HCT116 (cell line): Measurements from ENCODE around the gene ANKRD44. TPM values are rescaled to one million over a fixed set of nuclear protein-coding genes. Genes with fewer than 3 reads are reported as not detected.

Experiments
- ATAC-seq: fragments of 200-7000 bp; cut with Tn5 transposase; 2 replicates; pipeline ENCODE4 v1.9.1; 2020; ENCODE audit warnings: mild to moderate bottlenecking, moderate library complexity
- BruUV-seq: library from RNA; stranded (reverse); fragments of 400-500 nt; replicated peaks from 2 replicates; lab custom pipeline; 2021; lab: Mats Ljungman, UMichigan
- CTCF ChIA-PET: fragments of 300-600 bp; sonication (Branson Sonifier 250); formaldehyde crosslinking; loops from one replicate; lab custom pipeline; 2021; ENCODE audit warnings: antibody characterized with exemption; lab: Charles Lee
- POLR2A ChIA-PET: fragments of 300-600, 350-600 bp; sonication (Branson Sonifier 250); formaldehyde crosslinking; loops from one replicate; lab custom pipeline; 2021; ENCODE audit warnings: antibody characterized with exemption; lab: Charles Lee
- RAD21 ChIA-PET, 2 experiments: fragments of 300-600 bp; sonication (Branson Sonifier 250); formaldehyde crosslinking; loops; one replicate each; lab custom pipeline; 2023; ENCODE audit warnings: low total read pairs in 2 of 2; ENCODE audit not compliant: uncharacterized antibody in 2 of 2, unreplicated experiment in 2 of 2, low non-redundant PET in 1 of 2; lab: Charles Lee
- DNase-seq: peaks from one replicate; pipeline ENCODE4 v3.0.0-alpha.2; 2010; ENCODE audit warnings: low read depth, low spot score
- H2AFZ ChIP-seq: fragments of 200-600 bp; shearing (Covaris generic), sonication (generic); 2 replicates; pipeline ENCODE4 v1.6.1; 2017; ENCODE audit warnings: low read depth, mixed run types, mixed read lengths, antibody characterized with exemption, low read length; ENCODE audit not compliant: poor library complexity, severe bottlenecking
- H3K27ac ChIP-seq: 2 replicates; pipeline ENCODE4 v1.5.1; 2012; ENCODE audit warnings: low read depth, low read length
- H3K27me3 ChIP-seq: fragments of 200-600 bp; sonication (generic); 2 replicates; pipeline ENCODE4 v1.6.1; 2016; ENCODE audit warnings: mixed run types, low read length, mixed read lengths; ENCODE audit not compliant: insufficient read depth
- H3K36me3 ChIP-seq, 2 experiments: fragments of 200-500 bp in 1 of 2; fragments of 200-600 bp in 1 of 2; sonication (Bioruptor generic) in 1 of 2; sonication (generic) in 1 of 2; 2 replicates each; pipeline versions ENCODE4 v1.5.1 to v1.6.1; 2014 to 2016; ENCODE audit warnings: low read length in 2 of 2, inconsistent platforms in 1 of 2, mixed read lengths in 1 of 2, mixed run types in 1 of 2; ENCODE audit not compliant: insufficient read depth in 2 of 2, control insufficient read depth in 1 of 2
- H3K4me1 ChIP-seq, 2 experiments: fragments of 200-600 bp in 1 of 2; sonication (generic) in 1 of 2; 2 replicates each; pipeline versions ENCODE4 v1.5.1 to v1.6.1; 2012 to 2017; ENCODE audit warnings: low read length in 2 of 2, inconsistent platforms in 1 of 2, mild to moderate bottlenecking in 1 of 2, mixed read lengths in 1 of 2, mixed run types in 1 of 2, moderate library complexity in 1 of 2; ENCODE audit not compliant: insufficient read depth in 2 of 2, control insufficient read depth in 1 of 2
- H3K4me2 ChIP-seq: fragments of 200-600 bp; sonication (generic); 2 replicates; pipeline ENCODE4 v1.6.1; 2017; ENCODE audit warnings: mixed run types, low read length, mixed read lengths
- H3K4me3 ChIP-seq, 2 experiments: fragments of 200-600 bp in 1 of 2; sonication (generic) in 1 of 2; replicated peaks in 1 of 2; 2 replicates each; pipeline ENCODE4 v1.5.1; 2011 to 2016; ENCODE audit warnings: low read length in 2 of 2, control low read depth in 1 of 2, low read depth in 1 of 2, mild to moderate bottlenecking in 1 of 2, mixed read lengths in 1 of 2, mixed run types in 1 of 2
- H3K79me2 ChIP-seq: fragments of 200-600 bp; sonication (generic); 2 replicates; pipeline ENCODE4 v1.6.1; 2017; ENCODE audit warnings: mild to moderate bottlenecking, mixed run types, low read length, moderate library complexity, mixed read lengths; ENCODE audit not compliant: insufficient read depth
- H3K9ac ChIP-seq: fragments of 200-600 bp; sonication (generic); 2 replicates; pipeline ENCODE4 v1.6.1; 2016; ENCODE audit warnings: low read length, mixed read lengths
- H3K9me2 ChIP-seq: fragments of 200-600 bp; sonication (generic), shearing (Covaris generic); 2 replicates; pipeline ENCODE4 v1.6.1; 2017; ENCODE audit warnings: mixed run types, mild to moderate bottlenecking, moderate library complexity; ENCODE audit not compliant: insufficient read depth
- H3K9me3 ChIP-seq, 2 experiments: fragments of 200-500 bp in 1 of 2; fragments of 200-600 bp in 1 of 2; sonication (Bioruptor generic) in 1 of 2; sonication (generic) in 1 of 2; 2 replicates each; pipeline ENCODE4 v1.6.1; 2014 to 2017; ENCODE audit warnings: low read length in 2 of 2, mixed read lengths in 2 of 2, inconsistent platforms in 1 of 2, low read depth in 1 of 2, mild to moderate bottlenecking in 1 of 2, mixed run types in 1 of 2, moderate library complexity in 1 of 2; ENCODE audit not compliant: control insufficient read depth in 1 of 2, insufficient read depth in 1 of 2
- H4K20me1 ChIP-seq: fragments of 200-600 bp; sonication (generic), shearing (Covaris generic); 2 replicates; pipeline ENCODE4 v1.6.1; 2017; ENCODE audit warnings: mixed run types, mild to moderate bottlenecking, moderate library complexity; ENCODE audit not compliant: insufficient read depth
- FOSL1 ChIP-seq: IDR thresholded peaks from 2 replicates; pipeline ENCODE4 v1.6.1; 2012; ENCODE audit warnings: low read depth
- MAX ChIP-seq: IDR thresholded peaks from 2 replicates; pipeline ENCODE4 v1.6.1; 2012
- RAD21 ChIP-seq: IDR thresholded peaks from 2 replicates; pipeline ENCODE4 v1.6.1; 2012; ENCODE audit warnings: low read depth, mild to moderate bottlenecking
- REST ChIP-seq: IDR thresholded peaks from 2 replicates; pipeline ENCODE4 v1.6.1; 2012; ENCODE audit warnings: low read depth
- SRF ChIP-seq: IDR thresholded peaks from 2 replicates; pipeline ENCODE4 v1.6.1; 2012; ENCODE audit warnings: low read depth
- ZBTB33 ChIP-seq: IDR thresholded peaks from 2 replicates; pipeline ENCODE4 v1.6.1; 2011; ENCODE audit warnings: mild to moderate bottlenecking, low read length, moderate library complexity; ENCODE audit not compliant: insufficient replicate concordance; ENCODE audit errors: extremely low read depth
- intact Hi-C: fragments of 100-400 bp; cut with micrococcal nuclease; formaldehyde crosslinking; loops from 2 replicates; pipeline ENCODE4 v1.10.0; 2022
- total RNA-seq: library from RNA; stranded (reverse); gene quantifications from one replicate; pipeline ENCODE4 v1.2.1, GENCODE V29; 2021; ENCODE audit not compliant: unreplicated experiment

ANKRD44 gene
- total RNA-seq, 1 experiment from 2014 or later: 2.7 TPM

- ChIA-PET POLR2A (no interaction called here), CTCF (interaction anchor here (1.3 kb wide), 1 partner anchor 22 kb away, joined by 3 read pairs; no protein-coding TSS in a partner anchor), RAD21 (no interaction called here)
- Histone ChIP-seq H4K20me1 (no peaks in the 10 kb centered on the region), H3K27me3 (no peaks in the 10 kb centered on the region), H3K27ac (no peak overlapping the region), H3K9me3 (no peaks in the 10 kb centered on the region), H3K79me2 (no peaks in the 10 kb centered on the region), H3K36me3 (no peaks in the 10 kb centered on the region), H3K4me1 (no peaks in the 10 kb centered on the region), H2AFZ (no peak overlapping the region), H3K9ac (no peak overlapping the region), H3K4me3 (no peak overlapping the region), H3K9me2 (no peaks in the 10 kb centered on the region), H3K4me2 (no peak overlapping the region)
- DNase-seq (no peak), ATAC-seq (no peak)
- no TSS peak for BruUV-seq
- TF ChIP-seq ZBTB33: no peak
- TF ChIP-seq RAD21: no peak
- no peak for TF ChIP-seq FOSL1
- TF ChIP-seq MAX: no peak
- no peak for TF ChIP-seq REST
- TF ChIP-seq SRF: no peak
- intact Hi-C loops: no loop called here
Measured at GRCh38 chr2:197034292-197034691, 276.3 kb downstream of the ANKRD44 start.
